Measurements from ENCODE around the gene SALL4.
"Not testable (repeated sequence)": the region's sequence is repeated elsewhere in the genome, so short reads cannot be mapped to it uniquely, and the experiment has no call there.

GRCh38 chr20:51765381-51765780 is 36.9 kb downstream of the SALL4 start:
- not testable (repeated sequence) for TF ChIP-seq POLR2A (IDR thresholded peaks at IDR 0.05; ENCODE audit: low read depth); CTCF (IDR thresholded peaks at IDR 0.05)

Data from esophagus muscularis mucosa (tissue), 3 donors.